H9 (cell line): ENCODE data around the gene EIF4E. TPM values are rescaled to one million over a fixed set of nuclear protein-coding genes. Genes with fewer than 3 reads are reported as not detected.

ENCODE experiments used
- DNase-seq: peaks from one replicate; pipeline ENCODE4 v3.0.0-alpha.2; 2017
- H2AFZ ChIP-seq: one replicate; pipeline ENCODE4 v1.6.1; 2013; ENCODE audit warnings: mild to moderate bottlenecking, low read length, control low read depth, moderate library complexity
- H2AK5ac ChIP-seq: 2 replicates; pipeline ENCODE4 v1.6.1; 2013; ENCODE audit warnings: low read length, control low read depth, mixed read lengths; ENCODE audit not compliant: insufficient read length
- H2BK120ac ChIP-seq: one replicate; pipeline ENCODE4 v1.6.1; 2013; ENCODE audit warnings: low read depth, mild to moderate bottlenecking, low read length, control low read depth, inconsistent platforms; ENCODE audit not compliant: poor library complexity, severe bottlenecking
- H2BK12ac ChIP-seq: 2 replicates; pipeline ENCODE4 v1.6.1; 2013; ENCODE audit warnings: low read length, control low read depth, mixed read lengths, low read depth; ENCODE audit not compliant: insufficient read length
- H2BK15ac ChIP-seq: 2 replicates; pipeline ENCODE4 v1.6.1; 2013; ENCODE audit warnings: low read depth, low read length, control low read depth
- H2BK20ac ChIP-seq: one replicate; pipeline ENCODE4 v1.6.1; 2013; ENCODE audit warnings: low read depth, mild to moderate bottlenecking, low read length, control low read depth, inconsistent platforms; ENCODE audit not compliant: poor library complexity, severe bottlenecking
- H2BK5ac ChIP-seq: 2 replicates; pipeline ENCODE4 v1.6.1; 2013; ENCODE audit warnings: low read length, control low read depth, mixed read lengths; ENCODE audit not compliant: insufficient read length
- H3K14ac ChIP-seq: 2 replicates; pipeline ENCODE4 v1.6.1; 2013; ENCODE audit warnings: low read length, control low read depth; ENCODE audit not compliant: insufficient read depth
- H3K18ac ChIP-seq: 2 replicates; pipeline ENCODE4 v1.6.1; 2013; ENCODE audit warnings: low read depth, mild to moderate bottlenecking, mixed read lengths, low read length, control low read depth; ENCODE audit not compliant: insufficient read length
- H3K23ac ChIP-seq: 2 replicates; pipeline ENCODE4 v1.6.1; 2013; ENCODE audit warnings: low read length, control low read depth, mixed read lengths, low read depth; ENCODE audit not compliant: insufficient read length
- H3K23me2 ChIP-seq: 2 replicates; pipeline ENCODE4 v1.6.1; 2013; ENCODE audit warnings: low read depth, mild to moderate bottlenecking, mixed read lengths, low read length, control low read depth; ENCODE audit not compliant: insufficient read length, poor library complexity, severe bottlenecking
- H3K27ac ChIP-seq: 2 replicates; pipeline ENCODE4 v1.5.1; 2013; ENCODE audit warnings: low read length, control low read depth, mixed read lengths, low read depth; ENCODE audit not compliant: insufficient read length
- H3K27me3 ChIP-seq: 2 replicates; pipeline ENCODE4 v1.6.1; 2013; ENCODE audit warnings: low read length, control low read depth, inconsistent platforms; ENCODE audit not compliant: insufficient read depth
- H3K4ac ChIP-seq: 2 replicates; pipeline ENCODE4 v1.6.1; 2013; ENCODE audit warnings: low read depth, mild to moderate bottlenecking, control low read depth, inconsistent platforms, low read length, moderate library complexity
- H3K4me1 ChIP-seq: 2 replicates; pipeline ENCODE4 v1.6.1; 2013; ENCODE audit warnings: low read length, control low read depth, inconsistent platforms; ENCODE audit not compliant: insufficient read depth
- H3K4me2 ChIP-seq: 2 replicates; pipeline ENCODE4 v1.6.1; 2013; ENCODE audit warnings: low read length, control low read depth, mixed read lengths; ENCODE audit not compliant: insufficient read length, insufficient read depth
- H3K56ac ChIP-seq: 2 replicates; pipeline ENCODE4 v1.6.1; 2013; ENCODE audit warnings: low read depth, mild to moderate bottlenecking, mixed read lengths, low read length, control low read depth; ENCODE audit not compliant: insufficient read length
- H3K79me1 ChIP-seq: 2 replicates; pipeline ENCODE4 v1.6.1; 2013; ENCODE audit warnings: low read depth, mild to moderate bottlenecking, moderate library complexity, low read length, control low read depth, inconsistent platforms; ENCODE audit not compliant: insufficient read depth, poor library complexity, severe bottlenecking
- H3K79me2 ChIP-seq: 2 replicates; pipeline ENCODE4 v1.6.1; 2013; ENCODE audit warnings: low read length, control low read depth, inconsistent platforms; ENCODE audit not compliant: insufficient read depth
- H3K9ac ChIP-seq: 2 replicates; pipeline ENCODE4 v1.6.1; 2013; ENCODE audit warnings: low read length, control low read depth, mixed read lengths; ENCODE audit not compliant: insufficient read length; ENCODE audit errors: extremely low read depth
- H3K9me3 ChIP-seq: one replicate; pipeline ENCODE4 v1.6.1; 2013; ENCODE audit warnings: low read depth, low read length, inconsistent platforms; ENCODE audit not compliant: control insufficient read depth
- H3T11ph ChIP-seq: one replicate; pipeline ENCODE4 v1.6.1; 2013; ENCODE audit warnings: mild to moderate bottlenecking, low read length, control low read depth, inconsistent platforms
- H4K20me1 ChIP-seq: one replicate; pipeline ENCODE4 v1.6.1; 2013; ENCODE audit not compliant: control insufficient read depth, insufficient read length, insufficient read depth
- H4K5ac ChIP-seq: 2 replicates; pipeline ENCODE4 v1.6.1; 2013; ENCODE audit warnings: low read depth, mild to moderate bottlenecking, mixed read lengths, low read length, control low read depth; ENCODE audit not compliant: insufficient read length
- H4K8ac ChIP-seq: replicated peaks from 2 replicates; pipeline ENCODE4 v1.6.1; 2013; ENCODE audit warnings: low read length, control low read depth, mixed read lengths, low read depth; ENCODE audit not compliant: insufficient read length
- H4K91ac ChIP-seq: 2 replicates; pipeline ENCODE4 v1.6.1; 2013; ENCODE audit warnings: low read depth, mild to moderate bottlenecking, moderate library complexity, mixed read lengths, low read length, control low read depth; ENCODE audit not compliant: insufficient read length
- H3K27ac Mint-ChIP-seq, 3 experiments: 2 replicates in 2 of 3; 3 replicates in 1 of 3; pipeline ENCODE4 v1.8.0; 2020 to 2021; ENCODE audit warnings: mixed read lengths in 3 of 3, mild to moderate bottlenecking in 1 of 3, moderate library complexity in 1 of 3
- H3K27me3 Mint-ChIP-seq: 2 replicates; pipeline ENCODE4 v1.8.0; 2021; ENCODE audit warnings: low read depth, mild to moderate bottlenecking, moderate library complexity, mixed read lengths
- H3K36me3 Mint-ChIP-seq, 3 experiments: 2 replicates in 2 of 3; 3 replicates in 1 of 3; pipeline ENCODE4 v1.8.0; 2020 to 2021; ENCODE audit warnings: low read depth in 3 of 3, mixed read lengths in 3 of 3; ENCODE audit not compliant: insufficient read depth in 1 of 3
- H3K4me1 Mint-ChIP-seq, 2 experiments: 2 replicates each; pipeline ENCODE4 v1.8.0; 2020; ENCODE audit warnings: mixed read lengths in 2 of 2
- H3K4me3 Mint-ChIP-seq, 2 experiments: 2 replicates in 1 of 2; 3 replicates in 1 of 2; pipeline ENCODE4 v1.8.0; 2020 to 2021; ENCODE audit warnings: mild to moderate bottlenecking in 2 of 2, mixed read lengths in 2 of 2, moderate library complexity in 1 of 2
- H3K9me3 Mint-ChIP-seq, 2 experiments: 2 replicates in 1 of 2; 3 replicates in 1 of 2; pipeline ENCODE4 v1.8.0; 2020; ENCODE audit warnings: mild to moderate bottlenecking in 2 of 2, mixed read lengths in 2 of 2, moderate library complexity in 1 of 2
- WGBS: extraction: QIAGEN DNeasy Blood & Tissue Kit; methylation state at CpG from one replicate; pipeline ENCODE4 v1.1.7; 2013; ENCODE audit warnings: missing lambda C conversion rate, low lambda C conversion rate, mixed read lengths; ENCODE audit not compliant: insufficient read length; ENCODE audit errors: extremely low coverage; 5-methylcytosine and 5-hydroxymethylcytosine counted together
- total RNA-seq: library from RNA; stranded (reverse); gene quantifications from 2 replicates; pipeline ENCODE4 v1.2.1, GENCODE V29; 2021
- TF ChIP-seq, protein P1 (sequence below): fragments of 200-600 bp; sonication (generic); conservative IDR thresholded peaks from 3 replicates; pipeline ENCODE4 v1.8.0; 2021; ENCODE audit warnings: antibody characterized with exemption, mild to moderate bottlenecking

Gene EIF4E
- total RNA-seq, 1 experiment from 2014 or later = 163 TPM

GRCh38 chr4:98862371-98862770 lies 66.6 kb downstream of the EIF4E start:
- Histone ChIP-seq H2BK20ac (no peak overlapping the region), H2BK12ac (no peak overlapping the region), H3K4me1 (no peaks in the 10 kb centered on the region), H3K9me3 (no peaks in the 10 kb centered on the region), H3K4ac (no peak overlapping the region), H2BK5ac (no peak overlapping the region), H2BK120ac (no peak overlapping the region), H3K14ac (no peak overlapping the region), H3K27ac (no peak overlapping the region), H3K9ac (no peak overlapping the region), H3K27me3 (no peaks in the 10 kb centered on the region), H3K23me2 (no peaks in the 10 kb centered on the region), H4K5ac (no peak overlapping the region), H2AFZ (no peak overlapping the region), H3K79me1 (no peaks in the 10 kb centered on the region), H2BK15ac (no peak overlapping the region), H4K20me1 (no peaks in the 10 kb centered on the region), H4K91ac (no peak overlapping the region), H3K56ac (no peak overlapping the region), H4K8ac (no peak overlapping the region), H3T11ph (no peak overlapping the region), H3K79me2 (no peaks in the 10 kb centered on the region), H3K4me2 (no peak overlapping the region), H2AK5ac (no peak overlapping the region), H3K23ac (no peak overlapping the region), H3K18ac (no peak overlapping the region)
- Mint-ChIP-seq H3K9me3 (no peaks in the 10 kb centered on the region), H3K36me3 (no peaks in the 10 kb centered on the region), H3K27me3 (no peaks in the 10 kb centered on the region), H3K27ac (no peak overlapping the region), H3K4me1 (no peaks in the 10 kb centered on the region), H3K4me3 (no peak overlapping the region)
- TF ChIP-seq, protein P1, sequence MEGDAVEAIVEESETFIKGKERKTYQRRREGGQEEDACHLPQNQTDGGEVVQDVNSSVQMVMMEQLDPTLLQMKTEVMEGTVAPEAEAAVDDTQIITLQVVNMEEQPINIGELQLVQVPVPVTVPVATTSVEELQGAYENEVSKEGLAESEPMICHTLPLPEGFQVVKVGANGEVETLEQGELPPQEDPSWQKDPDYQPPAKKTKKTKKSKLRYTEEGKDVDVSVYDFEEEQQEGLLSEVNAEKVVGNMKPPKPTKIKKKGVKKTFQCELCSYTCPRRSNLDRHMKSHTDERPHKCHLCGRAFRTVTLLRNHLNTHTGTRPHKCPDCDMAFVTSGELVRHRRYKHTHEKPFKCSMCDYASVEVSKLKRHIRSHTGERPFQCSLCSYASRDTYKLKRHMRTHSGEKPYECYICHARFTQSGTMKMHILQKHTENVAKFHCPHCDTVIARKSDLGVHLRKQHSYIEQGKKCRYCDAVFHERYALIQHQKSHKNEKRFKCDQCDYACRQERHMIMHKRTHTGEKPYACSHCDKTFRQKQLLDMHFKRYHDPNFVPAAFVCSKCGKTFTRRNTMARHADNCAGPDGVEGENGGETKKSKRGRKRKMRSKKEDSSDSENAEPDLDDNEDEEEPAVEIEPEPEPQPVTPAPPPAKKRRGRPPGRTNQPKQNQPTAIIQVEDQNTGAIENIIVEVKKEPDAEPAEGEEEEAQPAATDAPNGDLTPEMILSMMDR = no peak
- no CpG with 5 or more reads among the region's 3 CpGs for WGBS
- no peak for DNase-seq
